ENCODE measurements around the gene MAP3K8.

GRCh38 chr10:30436671-30437030 lies 2.7 kb downstream of the MAP3K8 start:
- TF ChIP-seq POU6F1 (CRISPR knock-in tag; IDR thresholded peaks at IDR 0.05; ENCODE audit: borderline replicate concordance, low read depth) (no peak), CSRNP3 (CRISPR knock-in tag; IDR thresholded peaks at IDR 0.05) (no peak), ZC3H10 (CRISPR knock-in tag; IDR thresholded peaks at IDR 0.05) (no peak), PATZ1 (CRISPR knock-in tag; IDR thresholded peaks at IDR 0.05; ENCODE audit: borderline replicate concordance) (no peak), PPARA (CRISPR knock-in tag; IDR thresholded peaks at IDR 0.05; ENCODE audit: borderline replicate concordance) (no peak), ZNF565 (CRISPR knock-in tag; conservative IDR thresholded peaks at IDR 0.05; ENCODE audit: low read depth) (no peak), CREB5 (CRISPR knock-in tag; IDR thresholded peaks at IDR 0.05; ENCODE audit: low read depth) (no peak), ZFP3 (CRISPR knock-in tag; IDR thresholded peaks at IDR 0.05) (no peak), TSHZ2 (CRISPR knock-in tag; IDR thresholded peaks at IDR 0.05) (no peak), ZFP30 (CRISPR knock-in tag; IDR thresholded peaks at IDR 0.05) (no peak)

All from SK-N-SH treated with all-trans-retinoic acid at 6 μM for 48 hours (cell line).